ENCODE measurements around the gene WDR88. TPM values are rescaled to one million over a fixed set of nuclear protein-coding genes. Genes with fewer than 3 reads are reported as not detected.

The WDR88 gene
- total and polyA plus RNA-seq, 2 of the 13 experiments (the other 11 are each of a cell fraction or from before 2014, with no cell fraction given), result not detected

DNA sequence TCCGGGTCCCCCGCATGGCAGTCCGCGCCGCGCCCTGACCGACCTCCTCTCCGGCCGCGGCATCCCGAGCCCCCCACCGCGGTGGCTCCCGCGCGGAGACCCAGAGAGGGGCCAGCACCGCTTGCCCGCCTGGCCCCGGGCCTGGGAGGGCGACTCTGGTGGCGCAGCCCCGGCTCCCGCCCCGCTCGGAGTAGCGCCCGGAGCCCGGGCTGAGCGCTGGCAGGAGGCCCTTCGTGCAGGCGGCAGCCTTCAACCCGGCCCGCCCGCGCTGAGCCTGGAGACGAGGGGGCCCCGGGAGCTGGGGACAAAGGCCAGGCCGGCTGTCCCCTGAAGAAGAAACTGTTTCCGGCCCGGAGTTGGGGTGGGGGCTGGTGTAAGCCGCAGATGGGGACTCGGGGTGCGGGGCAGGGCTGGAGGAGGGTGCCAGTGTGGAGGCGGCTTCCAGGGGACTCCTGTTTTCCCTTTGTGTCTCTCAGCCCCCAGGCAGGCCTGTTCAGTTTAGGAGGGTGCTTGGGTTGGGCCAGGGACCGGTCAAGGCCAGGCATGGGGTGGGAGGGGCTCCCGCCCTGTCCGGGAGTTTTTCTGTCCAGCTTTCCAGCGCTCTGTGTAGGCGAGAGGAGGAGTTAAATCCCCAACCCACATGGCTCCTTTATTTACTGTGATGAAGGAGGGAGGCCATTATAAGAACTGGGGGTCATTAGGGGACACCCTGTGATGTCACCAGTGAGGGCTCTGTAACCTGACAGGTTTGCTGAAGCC, 63.2 kb downstream of the WDR88 start:
- TSS peak; percentile 92 for BruUV-seq (replicated peaks)
- peak; percentile 86 for FAIRE-seq
- in situ Hi-C loops (cut with HindIII; ENCODE audit: extremely low pct_ligation_motif_present, low pct_unique_long_range_greater_than_20kb), result no loop called here
- Histone ChIP-seq H3K79me2 (ENCODE audit: insufficient read depth, low read length) (peaks cover 13% of the 10 kb centered on the region), H3K4me1 (ENCODE audit: insufficient read depth, low read length) (peaks cover 51% of the 10 kb centered on the region), H3K9ac (ENCODE audit: insufficient read depth, low read depth, low read length) (peak overlapping the region; percentile 77), H3K27ac (ENCODE audit: extremely low read length, insufficient read depth, low read length) (peak overlapping the region; percentile 85), H3K36me3 (replicated peaks in 1 of 2; ENCODE audit: control insufficient read depth in 1 of 2, insufficient read depth in 2 of 2, low read length in 2 of 2) (peaks cover 2 to 24% of the 10 kb centered on the region in 2 experiments; a peak in 3 of 5 replicates), H3K27me3 (ENCODE audit: control insufficient read depth in 1 of 2, insufficient read depth in 2 of 2, low read length in 2 of 2) (peaks cover 1 to 6% of the 10 kb centered on the region in 2 experiments; a peak in 2 of 5 replicates), H2AFZ (ENCODE audit: low read length) (no peak overlapping the region), H3K4me2 (ENCODE audit: low read depth, low read length) (peak overlapping the region; percentile 83), H3K9me3 (ENCODE audit: low read length) (no peaks in the 10 kb centered on the region), H4K20me1 (ENCODE audit: insufficient read depth, low read length) (no peaks in the 10 kb centered on the region), H3K4me3 (replicated peaks in 1 of 3; ENCODE audit: insufficient read depth in 1 of 3, low read depth in 2 of 3, low read length in 3 of 3) (peak overlapping the region; percentile 73 to 78 (median 76))
- WGBS (ENCODE audit: low lambda C conversion rate), result 0% methylated on average over 4 of the region's 49 CpGs
- ATAC-seq, result peak; percentile 81
- intact Hi-C loops (cut with micrococcal nuclease; ENCODE audit: unreplicated experiment), result no loop called here
- DNase-seq (ENCODE audit: low spot score), result peak; percentile 67
- ChIA-PET CTCF (ENCODE audit: low intra/inter-chr PET ratio, low total read pairs) (no interaction called here), POLR2A (interaction anchor here (0.7 to 2.7 kb wide), 4 partner anchors 12 to 25 kb away, joined by 3 to 22 read pairs (median 3); no protein-coding TSS in a partner anchor)
- TF ChIP-seq HNRNPK (IDR thresholded peaks at IDR 0.05; ENCODE audit: low read depth, low read length, poor library complexity, severe bottlenecking), result peak; percentile 27
- no peak for TF ChIP-seq ZNF7 (CRISPR knock-in tag; IDR thresholded peaks at IDR 0.05)
- TF ChIP-seq ZNF33B (CRISPR knock-in tag; IDR thresholded peaks at IDR 0.05), result no peak
- TF ChIP-seq NPAS2 (CRISPR knock-in tag; IDR thresholded peaks at IDR 0.05; ENCODE audit: borderline replicate concordance), result no peak
- TF ChIP-seq, protein P1, sequence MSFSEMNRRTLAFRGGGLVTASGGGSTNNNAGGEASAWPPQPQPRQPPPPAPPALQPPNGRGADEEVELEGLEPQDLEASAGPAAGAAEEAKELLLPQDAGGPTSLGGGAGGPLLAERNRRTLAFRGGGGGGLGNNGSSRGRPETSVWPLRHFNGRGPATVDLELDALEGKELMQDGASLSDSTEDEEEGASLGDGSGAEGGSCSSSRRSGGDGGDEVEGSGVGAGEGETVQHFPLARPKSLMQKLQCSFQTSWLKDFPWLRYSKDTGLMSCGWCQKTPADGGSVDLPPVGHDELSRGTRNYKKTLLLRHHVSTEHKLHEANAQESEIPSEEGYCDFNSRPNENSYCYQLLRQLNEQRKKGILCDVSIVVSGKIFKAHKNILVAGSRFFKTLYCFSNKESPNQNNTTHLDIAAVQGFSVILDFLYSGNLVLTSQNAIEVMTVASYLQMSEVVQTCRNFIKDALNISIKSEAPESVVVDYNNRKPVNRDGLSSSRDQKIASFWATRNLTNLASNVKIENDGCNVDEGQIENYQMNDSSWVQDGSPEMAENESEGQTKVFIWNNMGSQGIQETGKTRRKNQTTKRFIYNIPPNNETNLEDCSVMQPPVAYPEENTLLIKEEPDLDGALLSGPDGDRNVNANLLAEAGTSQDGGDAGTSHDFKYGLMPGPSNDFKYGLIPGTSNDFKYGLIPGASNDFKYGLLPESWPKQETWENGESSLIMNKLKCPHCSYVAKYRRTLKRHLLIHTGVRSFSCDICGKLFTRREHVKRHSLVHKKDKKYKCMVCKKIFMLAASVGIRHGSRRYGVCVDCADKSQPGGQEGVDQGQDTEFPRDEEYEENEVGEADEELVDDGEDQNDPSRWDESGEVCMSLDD (CRISPR knock-in tag; IDR thresholded peaks at IDR 0.05; ENCODE audit: borderline replicate concordance), result peak; percentile 55; the same call in 1 of the 2 replicates
- TF ChIP-seq, protein P2, sequence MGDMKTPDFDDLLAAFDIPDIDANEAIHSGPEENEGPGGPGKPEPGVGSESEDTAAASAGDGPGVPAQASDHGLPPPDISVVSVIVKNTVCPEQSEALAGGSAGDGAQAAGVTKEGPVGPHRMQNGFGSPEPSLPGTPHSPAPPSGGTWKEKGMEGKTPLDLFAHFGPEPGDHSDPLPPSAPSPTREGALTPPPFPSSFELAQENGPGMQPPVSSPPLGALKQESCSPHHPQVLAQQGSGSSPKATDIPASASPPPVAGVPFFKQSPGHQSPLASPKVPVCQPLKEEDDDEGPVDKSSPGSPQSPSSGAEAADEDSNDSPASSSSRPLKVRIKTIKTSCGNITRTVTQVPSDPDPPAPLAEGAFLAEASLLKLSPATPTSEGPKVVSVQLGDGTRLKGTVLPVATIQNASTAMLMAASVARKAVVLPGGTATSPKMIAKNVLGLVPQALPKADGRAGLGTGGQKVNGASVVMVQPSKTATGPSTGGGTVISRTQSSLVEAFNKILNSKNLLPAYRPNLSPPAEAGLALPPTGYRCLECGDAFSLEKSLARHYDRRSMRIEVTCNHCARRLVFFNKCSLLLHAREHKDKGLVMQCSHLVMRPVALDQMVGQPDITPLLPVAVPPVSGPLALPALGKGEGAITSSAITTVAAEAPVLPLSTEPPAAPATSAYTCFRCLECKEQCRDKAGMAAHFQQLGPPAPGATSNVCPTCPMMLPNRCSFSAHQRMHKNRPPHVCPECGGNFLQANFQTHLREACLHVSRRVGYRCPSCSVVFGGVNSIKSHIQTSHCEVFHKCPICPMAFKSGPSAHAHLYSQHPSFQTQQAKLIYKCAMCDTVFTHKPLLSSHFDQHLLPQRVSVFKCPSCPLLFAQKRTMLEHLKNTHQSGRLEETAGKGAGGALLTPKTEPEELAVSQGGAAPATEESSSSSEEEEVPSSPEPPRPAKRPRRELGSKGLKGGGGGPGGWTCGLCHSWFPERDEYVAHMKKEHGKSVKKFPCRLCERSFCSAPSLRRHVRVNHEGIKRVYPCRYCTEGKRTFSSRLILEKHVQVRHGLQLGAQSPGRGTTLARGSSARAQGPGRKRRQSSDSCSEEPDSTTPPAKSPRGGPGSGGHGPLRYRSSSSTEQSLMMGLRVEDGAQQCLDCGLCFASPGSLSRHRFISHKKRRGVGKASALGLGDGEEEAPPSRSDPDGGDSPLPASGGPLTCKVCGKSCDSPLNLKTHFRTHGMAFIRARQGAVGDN (CRISPR knock-in tag; IDR thresholded peaks at IDR 0.05), result peak; percentile 76
- TF ChIP-seq PHF21A (CRISPR knock-in tag; IDR thresholded peaks at IDR 0.05), result peak; percentile 77
- peak; percentile 80 for TF ChIP-seq ZFY (CRISPR knock-in tag; IDR thresholded peaks at IDR 0.05)
- TF ChIP-seq, protein P3, sequence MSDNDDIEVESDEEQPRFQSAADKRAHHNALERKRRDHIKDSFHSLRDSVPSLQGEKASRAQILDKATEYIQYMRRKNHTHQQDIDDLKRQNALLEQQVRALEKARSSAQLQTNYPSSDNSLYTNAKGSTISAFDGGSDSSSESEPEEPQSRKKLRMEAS (IDR thresholded peaks at IDR 0.05), result 0 out of 2 replicates have a peak, but pooled peaks have one; percentile 14
- peak; percentile 27; the same call in 1 of the 2 replicates for TF ChIP-seq DMAP1 (CRISPR knock-in tag; IDR thresholded peaks at IDR 0.05)
- no peak for TF ChIP-seq ZNF235 (CRISPR knock-in tag; IDR thresholded peaks at IDR 0.05; ENCODE audit: borderline replicate concordance)
- TF ChIP-seq SPEN (CRISPR knock-in tag; IDR thresholded peaks at IDR 0.05; ENCODE audit: low read depth), result peak; percentile 15; the same call in 1 of the 2 replicates
- TF ChIP-seq ZNF564 (CRISPR knock-in tag; IDR thresholded peaks at IDR 0.05), result peak; percentile 76
- TF ChIP-seq ASH2L (IDR thresholded peaks at IDR 0.05; ENCODE audit: insufficient read length, low read depth, low read length), result peak; percentile 27
- TF ChIP-seq MEIS2 (CRISPR knock-in tag; IDR thresholded peaks at IDR 0.05), result no peak
- TF ChIP-seq HMG20B (CRISPR knock-in tag; conservative IDR thresholded peaks at IDR 0.05), result no peak
- TF ChIP-seq CREB1 (IDR thresholded peaks at IDR 0.05), result peak; percentile 43; the same call in 1 of the 2 replicates
- no peak for TF ChIP-seq CREB1 (CRISPR knock-in tag; IDR thresholded peaks at IDR 0.05)
